ENCODE results near the gene ZNF844. TPM values are rescaled to one million over a fixed set of nuclear protein-coding genes. Genes with fewer than 3 reads are reported as not detected.
"Not testable (repeated sequence)": the region's sequence is repeated elsewhere in the genome, so short reads cannot be mapped to it uniquely, and the experiment has no call there.

Gene ZNF844
- total and polyA plus RNA-seq, 2 donors: 9.7 to 24.7 TPM

DNA sequence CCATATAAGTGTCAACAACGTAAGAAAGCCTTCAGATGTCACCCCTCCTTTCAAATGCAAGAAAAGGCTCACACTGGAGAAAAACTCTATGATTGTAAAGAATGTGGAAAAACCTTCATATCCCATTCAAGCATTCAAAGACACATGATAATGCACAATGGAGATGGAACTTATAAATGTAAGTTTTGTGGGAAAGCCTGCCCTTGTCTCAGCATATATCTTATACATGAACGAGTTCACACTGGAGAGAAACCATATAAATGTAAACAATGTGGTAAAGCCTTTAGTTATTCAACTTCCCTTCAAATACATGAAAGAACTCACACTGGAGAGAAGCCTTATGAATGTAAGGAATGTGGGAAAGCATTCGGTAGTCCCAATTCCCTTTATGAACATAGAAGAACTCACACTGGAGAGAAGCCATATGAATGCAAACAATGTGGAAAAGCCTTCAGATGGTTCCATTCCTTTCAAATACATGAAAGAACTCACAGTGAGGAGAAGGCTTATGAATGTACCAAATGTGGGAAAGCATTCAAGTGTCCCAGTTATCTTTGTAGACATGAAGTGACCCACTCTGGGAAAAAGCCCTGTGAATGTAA is 11.1 kb downstream of the ZNF844 start:
- H3K36me3 ChIP-seq (ENCODE audit: insufficient read depth): peaks cover 25% of the 10 kb centered on the region
- peak overlapping the region; percentile 3 for H3K4me3 ChIP-seq (ENCODE audit: low read depth, low read length)
- H3K4me1 ChIP-seq (ENCODE audit: insufficient read depth): no peaks in the 10 kb centered on the region
- no peak overlapping the region for H3K27ac ChIP-seq (ENCODE audit: low read depth)
- WGBS: 94% methylated on average over 3 of the region's 3 CpGs
- no peak for DNase-seq (ENCODE audit: extremely low spot score)

GRCh38 chr19:12076331-12076730 is 11.8 kb downstream of the ZNF844 start:
- over 99% methylated on average over 3 of the region's 3 CpGs for WGBS
- DNase-seq (ENCODE audit: extremely low spot score); H3K4me1 ChIP-seq (ENCODE audit: insufficient read depth); H3K4me3 ChIP-seq (ENCODE audit: low read depth, low read length); H3K27ac ChIP-seq (ENCODE audit: low read depth): not testable (repeated sequence)
- peaks cover 25% of the 10 kb centered on the region for H3K36me3 ChIP-seq (ENCODE audit: insufficient read depth)

DNA sequence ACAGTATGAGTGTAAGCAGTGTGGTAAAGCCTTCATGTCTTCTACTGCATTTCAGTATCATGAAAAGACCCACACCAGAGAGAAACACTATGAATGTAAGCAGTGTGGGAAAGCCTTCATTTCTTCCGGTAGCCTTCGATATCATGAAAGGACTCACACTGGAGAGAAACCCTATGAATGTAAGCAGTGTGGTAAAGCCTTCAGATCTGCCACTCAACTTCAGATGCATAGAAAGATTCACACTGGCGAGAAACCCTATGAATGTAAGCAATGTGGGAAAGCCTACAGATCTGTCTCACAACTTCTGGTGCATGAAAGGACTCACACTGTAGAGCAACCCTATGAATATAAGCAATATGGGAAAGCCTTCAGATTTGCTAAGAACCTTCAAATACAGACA is 12.8 kb downstream of the ZNF844 start:
- 81% methylated on average over 3 of the region's 3 CpGs for WGBS
- DNase-seq (ENCODE audit: extremely low spot score): no peak
- Histone ChIP-seq H3K4me3 (ENCODE audit: low read depth, low read length) (no peak overlapping the region), H3K27ac (ENCODE audit: low read depth) (no peak overlapping the region), H3K4me1 (ENCODE audit: insufficient read depth) (no peaks in the 10 kb centered on the region), H3K36me3 (ENCODE audit: insufficient read depth) (peaks cover 25% of the 10 kb centered on the region)

DNA sequence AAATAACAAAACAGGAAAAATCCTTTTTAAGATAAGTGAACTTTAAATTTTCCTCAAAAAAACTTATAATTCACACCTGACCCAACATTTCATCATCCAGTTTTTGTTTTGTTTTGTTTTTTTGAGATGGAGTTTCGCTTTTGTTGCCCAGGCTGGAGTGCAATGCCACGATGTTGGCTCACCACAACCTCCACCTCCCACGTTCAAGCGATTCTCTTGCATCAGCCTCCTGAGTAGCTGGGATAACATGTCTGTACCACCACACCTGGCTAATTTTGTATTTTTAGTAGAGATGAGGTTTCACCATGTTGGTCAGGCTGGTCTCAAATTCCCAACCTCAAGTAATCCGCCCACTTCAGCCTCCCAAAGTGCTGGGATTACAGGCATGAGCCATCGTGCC is 18.8 kb downstream of the ZNF844 start:
- H3K27ac ChIP-seq (ENCODE audit: low read depth); H3K4me3 ChIP-seq (ENCODE audit: low read depth, low read length); H3K4me1 ChIP-seq (ENCODE audit: insufficient read depth); DNase-seq (ENCODE audit: extremely low spot score); H3K36me3 ChIP-seq (ENCODE audit: insufficient read depth): not testable (repeated sequence)
- 98% methylated on average over 6 of the region's 6 CpGs for WGBS

DNA sequence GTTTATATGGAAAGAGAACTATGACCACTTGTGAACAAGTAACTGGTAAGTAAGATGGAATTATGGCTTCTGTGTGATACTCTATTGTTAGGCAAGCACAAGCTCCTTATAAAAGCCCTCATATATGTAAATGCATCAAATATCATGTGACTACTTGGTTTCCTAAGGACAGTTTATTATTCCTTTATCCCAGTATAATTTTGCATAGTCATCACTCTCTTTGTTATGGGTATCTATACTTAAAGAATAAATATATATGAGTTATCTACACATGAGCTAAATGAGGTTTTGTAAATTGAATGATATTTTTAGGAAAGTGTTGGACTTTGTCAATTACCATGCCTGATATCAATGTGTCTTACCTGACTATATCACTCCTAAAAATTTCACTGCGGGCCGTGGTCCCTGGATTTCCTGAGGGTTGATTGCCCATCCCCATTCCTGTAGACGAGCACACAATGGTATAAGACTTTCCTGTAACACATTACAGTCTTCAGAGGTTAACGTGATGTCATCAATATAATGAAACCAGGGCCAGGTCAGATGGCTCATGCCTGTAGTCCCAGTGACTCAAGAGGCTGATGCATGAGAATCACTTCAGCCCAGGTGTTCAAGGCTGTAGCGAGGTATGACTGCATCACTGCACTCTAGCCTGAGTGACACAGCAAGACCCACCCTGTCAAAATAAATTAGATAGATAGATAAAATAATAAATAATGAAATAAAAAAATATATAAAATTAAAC is 20.7 kb downstream of the ZNF844 start:
- Histone ChIP-seq H3K4me1 (ENCODE audit: insufficient read depth) (no peaks in the 10 kb centered on the region), H3K27ac (ENCODE audit: low read depth) (no peak overlapping the region), H3K4me3 (ENCODE audit: low read depth, low read length) (no peak overlapping the region), H3K36me3 (ENCODE audit: insufficient read depth) (no peaks in the 10 kb centered on the region)
- 95% methylated on average over 5 of the region's 5 CpGs for WGBS
- DNase-seq (ENCODE audit: extremely low spot score): no peak

DNA sequence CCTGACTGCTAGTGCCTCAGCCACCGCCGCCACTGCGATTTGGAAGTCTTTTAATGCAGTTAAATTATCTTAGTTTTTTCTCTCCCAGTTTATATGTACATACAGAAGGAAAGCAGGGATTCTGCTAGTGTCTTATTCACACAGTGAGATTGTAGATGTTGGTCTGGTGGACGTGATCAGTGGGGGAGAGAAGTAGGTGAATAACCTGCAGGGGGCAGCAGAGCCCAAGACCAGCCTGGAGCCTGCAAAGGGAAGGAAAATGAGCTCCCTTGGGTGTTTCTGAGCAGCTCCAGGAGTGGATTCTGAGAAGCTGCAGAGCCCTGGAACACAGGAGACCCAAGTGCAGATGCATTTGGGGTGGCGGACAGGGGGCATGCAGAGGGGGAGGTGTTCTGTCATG is 26.3 kb downstream of the ZNF844 start:
- Histone ChIP-seq H3K4me3 (ENCODE audit: low read depth, low read length) (no peak overlapping the region), H3K27ac (ENCODE audit: low read depth) (no peak overlapping the region), H3K4me1 (ENCODE audit: insufficient read depth) (no peaks in the 10 kb centered on the region), H3K36me3 (ENCODE audit: insufficient read depth) (no peaks in the 10 kb centered on the region)
- DNase-seq (ENCODE audit: extremely low spot score): no peak
- WGBS: 47% methylated on average over 5 of the region's 5 CpGs

GRCh38 chr19:12092065-12092867 is 27.7 kb downstream of the ZNF844 start:
- Histone ChIP-seq H3K4me1 (ENCODE audit: insufficient read depth) (no peaks in the 10 kb centered on the region), H3K27ac (ENCODE audit: low read depth) (peak overlapping the region; percentile 76), H3K36me3 (ENCODE audit: insufficient read depth) (no peaks in the 10 kb centered on the region), H3K4me3 (ENCODE audit: low read depth, low read length) (peak overlapping the region; percentile 55)
- DNase-seq (ENCODE audit: extremely low spot score): peak; percentile 71
- WGBS: under 1% methylated on average over 53 of the region's 53 CpGs

DNA sequence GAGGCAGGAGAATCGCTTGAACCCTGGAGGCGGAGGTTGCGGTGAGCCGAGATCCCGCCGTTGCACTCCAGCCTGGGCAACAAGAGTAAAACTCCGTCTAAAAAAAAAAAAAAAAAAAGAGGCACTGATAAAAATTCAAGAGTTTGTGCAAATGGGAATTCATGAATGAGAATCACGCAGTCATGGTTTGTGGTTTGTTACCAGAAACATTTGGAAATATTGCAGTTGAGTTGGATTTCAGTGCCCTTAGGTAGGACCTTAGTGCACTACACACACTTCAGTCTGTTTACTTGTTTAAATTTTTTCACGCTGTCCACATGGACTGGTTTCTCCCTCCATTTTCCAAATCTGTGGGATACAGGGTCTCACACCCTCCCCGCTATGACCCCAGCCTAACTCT is 28.4 kb downstream of the ZNF844 start:
- H3K27ac ChIP-seq (ENCODE audit: low read depth): no peak overlapping the region
- no peaks in the 10 kb centered on the region for H3K36me3 ChIP-seq (ENCODE audit: insufficient read depth)
- H3K4me1 ChIP-seq (ENCODE audit: insufficient read depth): no peaks in the 10 kb centered on the region
- 19% methylated on average over 10 of the region's 10 CpGs for WGBS
- peak overlapping the region; percentile 55 for H3K4me3 ChIP-seq (ENCODE audit: low read depth, low read length)
- no peak for DNase-seq (ENCODE audit: extremely low spot score)

DNA sequence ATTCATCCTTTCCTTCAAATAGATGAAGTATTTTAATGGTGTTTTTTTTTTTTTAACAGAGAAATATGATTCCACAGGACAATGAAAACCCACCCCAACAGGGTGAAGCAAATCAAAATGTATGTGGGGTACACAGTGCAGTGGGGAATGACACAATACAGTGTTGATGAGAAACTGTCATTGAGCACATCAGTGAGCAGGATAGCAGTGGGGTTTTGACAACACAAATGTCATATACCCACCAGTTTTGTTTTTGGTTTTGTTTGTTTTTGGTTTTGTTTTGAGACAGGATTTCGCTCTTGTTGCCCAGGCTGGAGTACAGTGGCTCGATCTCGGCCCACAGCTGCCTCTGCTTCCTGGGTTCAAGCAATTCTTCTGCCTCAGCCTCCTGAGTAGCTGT is 29.2 kb downstream of the ZNF844 start:
- 96% methylated on average over 3 of the region's 3 CpGs for WGBS
- no peak overlapping the region for H3K27ac ChIP-seq (ENCODE audit: low read depth)

DNA sequence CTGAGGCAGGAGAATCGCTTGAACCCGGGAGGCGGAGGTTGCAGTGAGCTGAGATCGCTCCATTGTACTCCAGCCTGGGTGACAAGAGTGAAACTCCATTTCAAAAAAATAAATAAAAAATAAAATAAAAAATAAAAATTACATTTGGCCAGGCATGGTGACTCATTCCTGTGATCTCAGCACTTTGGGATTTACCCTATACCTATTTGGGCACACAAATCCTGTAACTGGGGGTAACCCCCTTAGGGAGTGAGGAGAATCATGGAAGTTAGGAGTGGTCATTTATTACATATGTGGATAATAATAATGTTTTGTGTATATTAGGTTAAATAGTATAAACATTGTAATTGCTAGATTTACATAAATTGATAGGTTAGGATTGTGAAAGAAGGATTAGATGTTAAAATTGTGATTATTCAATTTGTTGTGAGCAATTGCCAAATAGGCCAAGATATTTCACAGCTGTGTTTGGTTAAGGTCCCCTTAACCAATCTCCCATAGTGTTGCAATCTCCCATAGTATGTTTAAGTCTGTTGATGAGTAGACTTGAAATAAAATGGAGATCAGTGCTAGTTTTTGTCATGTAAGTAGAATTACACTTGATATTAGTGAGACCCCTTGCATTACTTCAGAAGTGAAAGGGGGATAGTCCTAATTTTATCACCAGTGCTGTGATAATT is 30.7 kb downstream of the ZNF844 start:
- WGBS: 97% methylated on average over 4 of the region's 4 CpGs
- Histone ChIP-seq H3K27ac (ENCODE audit: low read depth) (no peak overlapping the region), H3K4me1 (ENCODE audit: insufficient read depth) (no peaks in the 10 kb centered on the region), H3K4me3 (ENCODE audit: low read depth, low read length) (no peak overlapping the region), H3K36me3 (ENCODE audit: insufficient read depth) (no peaks in the 10 kb centered on the region)
- no peak for DNase-seq (ENCODE audit: extremely low spot score)

More for the DNA sequence above, 29.2 kb downstream of the ZNF844 start:
- Histone ChIP-seq H3K4me3 (ENCODE audit: low read depth, low read length) (no peak overlapping the region), H3K36me3 (ENCODE audit: insufficient read depth) (no peaks in the 10 kb centered on the region), H3K4me1 (ENCODE audit: insufficient read depth) (no peaks in the 10 kb centered on the region)
- DNase-seq (ENCODE audit: extremely low spot score): no peak

GRCh38 chr19:12098040-12098439 is 33.5 kb downstream of the ZNF844 start:
- no peak overlapping the region for H3K27ac ChIP-seq (ENCODE audit: low read depth)
- DNase-seq (ENCODE audit: extremely low spot score): no peak
- no peaks in the 10 kb centered on the region for H3K4me1 ChIP-seq (ENCODE audit: insufficient read depth)
- no peak overlapping the region for H3K4me3 ChIP-seq (ENCODE audit: low read depth, low read length)
- WGBS: 93% methylated on average over 9 of the region's 9 CpGs
- H3K36me3 ChIP-seq (ENCODE audit: insufficient read depth): no peaks in the 10 kb centered on the region

- not testable (repeated sequence) for H3K4me3 ChIP-seq (ENCODE audit: low read depth, low read length); H3K27ac ChIP-seq (ENCODE audit: low read depth); H3K4me1 ChIP-seq (ENCODE audit: insufficient read depth); H3K36me3 ChIP-seq (ENCODE audit: insufficient read depth); DNase-seq (ENCODE audit: extremely low spot score)
- WGBS: 96% methylated on average over 4 of the region's 4 CpGs
These were observed 39.4 kb downstream of the ZNF844 start for GRCh38 chr19:12103909-12104308.

- 47% methylated on average over 2 of the region's 2 CpGs for WGBS
- Histone ChIP-seq H3K4me1 (ENCODE audit: insufficient read depth) (no peaks in the 10 kb centered on the region), H3K36me3 (ENCODE audit: insufficient read depth) (peaks cover 3% of the 10 kb centered on the region), H3K4me3 (ENCODE audit: low read depth, low read length) (no peak overlapping the region), H3K27ac (ENCODE audit: low read depth) (no peak overlapping the region)
- DNase-seq (ENCODE audit: extremely low spot score): no peak
These were observed 46.6 kb downstream of the ZNF844 start for GRCh38 chr19:12111176-12111575.

Measured in urinary bladder (tissue), 4 donors.